HepG2 (cell line): ENCODE results near the gene CD4. TPM values are rescaled to one million over a fixed set of nuclear protein-coding genes. Genes with fewer than 3 reads are reported as not detected.

Experiments used
- BRD4 ChIP-seq: sonication (generic); formaldehyde crosslinking; IDR thresholded peaks from 2 replicates; pipeline ENCODE4 v1.4.0; 2020; ENCODE audit warnings: missing genetic modification reagents
- FOXC1 ChIP-seq: sonication (generic); formaldehyde crosslinking; IDR thresholded peaks from 2 replicates; pipeline ENCODE4 v1.8.0; 2022; ENCODE audit warnings: mild to moderate bottlenecking, missing genetic modification reagents, borderline replicate concordance
- FOXM1 ChIP-seq: sonication (generic); formaldehyde crosslinking; IDR thresholded peaks from 2 replicates; pipeline ENCODE4 v1.5.0; 2020; ENCODE audit warnings: missing genetic modification reagents
- HINFP ChIP-seq: sonication (generic); formaldehyde crosslinking; IDR thresholded peaks from 2 replicates; pipeline ENCODE4 v1.4.0; 2020; ENCODE audit warnings: low read depth, mild to moderate bottlenecking, missing genetic modification reagents
- HOXA3 ChIP-seq: sonication (generic); formaldehyde crosslinking; IDR thresholded peaks from 2 replicates; pipeline ENCODE4 v1.5.0; 2020; ENCODE audit warnings: missing genetic modification reagents
- IKZF5 ChIP-seq: IDR thresholded peaks from 2 replicates; pipeline ENCODE4 v1.6.1; 2018; ENCODE audit warnings: missing genetic modification reagents, mild to moderate bottlenecking, missing compliant biosample characterization
- IRX3 ChIP-seq: sonication (generic); formaldehyde crosslinking; IDR thresholded peaks from 2 replicates; pipeline ENCODE4 v1.8.1; 2023; ENCODE audit warnings: mild to moderate bottlenecking, low read depth, missing genetic modification reagents, borderline replicate concordance
- PCBP2 ChIP-seq: fragments of 200-400 bp; formaldehyde crosslinking; optimal IDR thresholded peaks from 2 replicates; pipeline ENCODE3; 2018; ENCODE audit warnings: low read length, low read depth; ENCODE audit not compliant: poor library complexity, severe bottlenecking
- POLR2A ChIP-seq, 2 experiments: IDR thresholded peaks; 2 replicates each; pipeline ENCODE4 v1.6.1; 2011; ENCODE audit warnings: low read depth in 2 of 2, low read length in 2 of 2, mild to moderate bottlenecking in 1 of 2, moderate library complexity in 1 of 2; ENCODE audit not compliant: insufficient read depth in 1 of 2
- POLR2AphosphoS5 ChIP-seq: IDR thresholded peaks from 2 replicates; pipeline ENCODE4 v1.6.1; 2012; ENCODE audit warnings: low read depth, low read length
- TBL1XR1 ChIP-seq: fragments of 150-350 bp; IDR thresholded peaks from 2 replicates; pipeline ENCODE4 v1.6.1; 2014; ENCODE audit warnings: borderline replicate concordance, low read length; ENCODE audit not compliant: partially characterized antibody
- TBX3 ChIP-seq: fragments of 450-650 bp; IDR thresholded peaks from 2 replicates; pipeline ENCODE4 v1.6.1; 2017; ENCODE audit warnings: antibody characterized with exemption, mild to moderate bottlenecking, inconsistent platforms, borderline replicate concordance
- TEF ChIP-seq: sonication (generic); formaldehyde crosslinking; IDR thresholded peaks from 2 replicates; pipeline ENCODE4 v1.5.0; 2020; ENCODE audit warnings: missing genetic modification reagents
- ZBTB38 ChIP-seq: sonication (generic); formaldehyde crosslinking; IDR thresholded peaks from 2 replicates; pipeline ENCODE4 v1.5.1; 2020; ENCODE audit warnings: mild to moderate bottlenecking, missing genetic modification reagents
- ZNF263 ChIP-seq: sonication (generic); formaldehyde crosslinking; IDR thresholded peaks from 2 replicates; pipeline ENCODE4 v1.4.0; 2020; ENCODE audit warnings: missing genetic modification reagents
- ZNF510 ChIP-seq: sonication (generic); formaldehyde crosslinking; IDR thresholded peaks from 2 replicates; pipeline ENCODE4 v1.4.0; 2020; ENCODE audit warnings: low read depth, mild to moderate bottlenecking, missing genetic modification reagents
- ZNF543 ChIP-seq: sonication (generic); formaldehyde crosslinking; IDR thresholded peaks from 2 replicates; pipeline ENCODE4 v1.4.0; 2020; ENCODE audit warnings: mild to moderate bottlenecking, missing genetic modification reagents
- ZNF574 ChIP-seq: sonication (generic); formaldehyde crosslinking; IDR thresholded peaks from 2 replicates; pipeline ENCODE4 v1.4.0; 2020; ENCODE audit warnings: missing genetic modification reagents
- ZNF770 ChIP-seq: sonication (generic); formaldehyde crosslinking; IDR thresholded peaks from 2 replicates; pipeline ENCODE4 v1.5.0; 2020; ENCODE audit warnings: mild to moderate bottlenecking, missing genetic modification reagents
- polyA plus RNA-seq, 8 experiments: library from polyadenylated mRNA; depleted of rRNA in 3 of 8; stranded (reverse) in 7 of 8; unstranded in 1 of 8; fragments of >200 nt; fragmentation: Illumina TruSeq in 4 of 8; extraction: Trizol in 4 of 8; gene quantifications; 2 replicates each; pipeline versions ENCODE4 v1.2.1 to v1.2.3, GENCODE V29; 2011 to 2016; ENCODE audit warnings: low read depth in 4 of 8, missing spikeins in 1 of 8, mixed read lengths in 1 of 8; ENCODE audit not compliant: insufficient read depth in 1 of 8
- total RNA-seq, 5 experiments: library from RNA; depleted of rRNA; stranded (reverse); fragments of >200 nt; fragmentation: Illumina TruSeq; extraction: Trizol; gene quantifications; 2 replicates each; pipeline ENCODE4 v1.2.3, GENCODE V29; 2016; ENCODE audit warnings: low read depth in 1 of 5

CD4 gene
- total and polyA plus RNA-seq, 2 of the 13 experiments (the other 11 are each of a cell fraction or from before 2014, with no cell fraction given): 0.07 to 0.95 TPM

- TF ChIP-seq ZNF574 (CRISPR knock-in tag) (peak; percentile 37; the same call in 1 of the 2 replicates), ZBTB38 (CRISPR knock-in tag) (peak; percentile 57; the same call in 1 of the 2 replicates), IRX3 (CRISPR knock-in tag) (no peak), ZNF543 (CRISPR knock-in tag) (0 out of 2 replicates have a peak, but pooled peaks have one; percentile 5), IKZF5 (CRISPR knock-in tag) (0 out of 2 replicates have a peak, but pooled peaks have one; percentile 3), TBL1XR1 (no peak), POLR2AphosphoS5 (peak; percentile 78), BRD4 (CRISPR knock-in tag) (0 out of 2 replicates have a peak, but pooled peaks have one; percentile 8), FOXC1 (CRISPR knock-in tag) (0 out of 2 replicates have a peak, but pooled peaks have one; percentile 76), FOXM1 (CRISPR knock-in tag) (no peak), TBX3 (no peak), HOXA3 (CRISPR knock-in tag) (peak; percentile 47; the same call in 1 of the 2 replicates), ZNF510 (CRISPR knock-in tag) (0 out of 2 replicates have a peak, but pooled peaks have one; percentile 23), PCBP2 (no peak), POLR2A (IDR thresholded peaks at IDR 0.05; ENCODE audit: insufficient read depth in 1 of 2, low read depth in 2 of 2, low read length in 2 of 2) (peak in 1 of 2 experiments; percentile 87; a peak in 2 of 4 replicates), ZNF770 (CRISPR knock-in tag) (peak; percentile 80), TEF (CRISPR knock-in tag) (no peak), HINFP (CRISPR knock-in tag) (peak; percentile 8; the same call in 1 of the 2 replicates), ZNF263 (peak; percentile 51; the same call in 1 of the 2 replicates)
Observed at GRCh38 chr12:6829536-6830220, 40.4 kb downstream of the CD4 start (continued).
